H1 (cell line): ENCODE results near the gene NKAIN2.

Experiments
- BRCA1 ChIP-seq: IDR thresholded peaks from 2 replicates; pipeline ENCODE4 v1.6.1; 2012; ENCODE audit warnings: low read depth, low read length, improper control_type of control experiment
- CTCF ChIP-seq, 3 experiments: IDR thresholded peaks; 1 replicate in 2 of 3; 2 replicates in 1 of 3; pipeline versions ENCODE4 v1.5.1 to v1.6.1; 2011; ENCODE audit warnings: low read length in 3 of 3, mild to moderate bottlenecking in 3 of 3, inconsistent platforms in 2 of 3, low read depth in 1 of 3, moderate library complexity in 1 of 3; ENCODE audit not compliant: insufficient read depth in 1 of 3; ENCODE audit errors: control extremely low read depth in 1 of 3
- EP300 ChIP-seq, 2 experiments: IDR thresholded peaks; 1 replicate in 1 of 2; 2 replicates in 1 of 2; pipeline ENCODE4 v1.6.1; 2011 to 2012; ENCODE audit warnings: low read depth in 2 of 2, low read length in 2 of 2, mild to moderate bottlenecking in 2 of 2, borderline replicate concordance in 1 of 2, inconsistent platforms in 1 of 2, moderate library complexity in 1 of 2
- POLR2A ChIP-seq, 2 experiments: IDR thresholded peaks; 1 replicate in 1 of 2; 2 replicates in 1 of 2; pipeline ENCODE4 v1.6.1; 2011; ENCODE audit warnings: low read depth in 2 of 2, low read length in 2 of 2, mild to moderate bottlenecking in 2 of 2; ENCODE audit errors: control extremely low read depth in 1 of 2
- TCF12 ChIP-seq: IDR thresholded peaks from 2 replicates; pipeline ENCODE4 v1.6.1; 2011; ENCODE audit warnings: low read depth, mild to moderate bottlenecking, low read length
- YY1 ChIP-seq: IDR thresholded peaks from 2 replicates; pipeline ENCODE4 v1.6.1; 2011; ENCODE audit warnings: low read depth, mild to moderate bottlenecking, low read length

- no peak for TF ChIP-seq CTCF (IDR thresholded peaks at IDR 0.05; ENCODE audit: control extremely low read depth in 1 of 3, insufficient read depth in 1 of 3, low read depth in 1 of 3, low read length in 3 of 3)
- TF ChIP-seq EP300 (IDR thresholded peaks at IDR 0.05; ENCODE audit: borderline replicate concordance in 1 of 2, low read depth in 2 of 2, low read length in 2 of 2), result no peak
- no peak for TF ChIP-seq BRCA1
- TF ChIP-seq POLR2A (IDR thresholded peaks at IDR 0.05; ENCODE audit: control extremely low read depth in 1 of 2, low read depth in 2 of 2, low read length in 2 of 2), result no peak
- no peak for TF ChIP-seq TCF12
- TF ChIP-seq YY1, result no peak
Measured at GRCh38 chr6:124223611-124224345, 420.1 kb downstream of the NKAIN2 start.
